ENCODE results near the gene FUCA1. TPM values are rescaled to one million over a fixed set of nuclear protein-coding genes. Genes with fewer than 3 reads are reported as not detected.
"Not testable (repeated sequence)": the region's sequence is repeated elsewhere in the genome, so short reads cannot be mapped to it uniquely, and the experiment has no call there.

FUCA1 gene
- total and polyA plus RNA-seq, 5 donors from 2014 or later, result 5.3 to 22.6 (median 16.8) TPM

DNA sequence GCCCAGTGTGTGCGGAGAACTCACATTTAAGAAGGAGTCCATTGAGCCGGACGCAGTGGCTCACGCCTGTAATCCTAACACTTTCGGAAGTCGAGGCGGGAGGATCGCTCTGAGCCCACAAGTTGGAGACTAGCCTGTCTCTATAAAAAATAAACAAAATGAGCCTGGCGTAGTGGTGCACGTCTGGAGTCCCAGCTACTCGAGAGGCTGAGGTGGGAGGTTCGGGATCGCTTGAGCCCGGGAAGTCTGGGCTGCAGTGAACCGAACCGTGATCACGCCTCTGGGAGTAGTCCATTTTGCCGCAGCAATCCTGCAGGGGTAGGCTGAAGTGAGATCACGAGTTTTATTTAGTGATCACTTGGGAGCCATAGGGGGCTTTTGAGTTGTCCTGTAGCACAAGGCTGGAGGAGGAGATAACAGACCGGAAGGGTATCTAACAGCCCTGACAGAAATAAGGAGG, 497 bp upstream of the FUCA1 start:
- H3K4me1 ChIP-seq (ENCODE audit: control insufficient read depth, insufficient read depth, low read length, poor library complexity, severe bottlenecking), result peaks cover 16% of the 10 kb centered on the region
- H3K27ac Mint-ChIP-seq, result peak overlapping the region; percentile 88 to 96 (median 96)
- H3K36me3 ChIP-seq (ENCODE audit: control insufficient read depth, insufficient read depth, low read length), result peaks cover 9% of the 10 kb centered on the region
- ATAC-seq (ENCODE audit: low read depth in 2 of 2) (no peak), DNase-seq (no peak)
- peak overlapping the region; percentile 65 for H3K4me3 ChIP-seq (ENCODE audit: low read depth, low read length)
- H3K27me3 ChIP-seq (ENCODE audit: control insufficient read depth, insufficient read depth, low read length), result no peaks in the 10 kb centered on the region
- H3K9me3 ChIP-seq (ENCODE audit: control insufficient read depth in 2 of 2, low read length in 2 of 2), result no peaks in the 10 kb centered on the region
- H3K9me3 Mint-ChIP-seq, result no peaks in the 10 kb centered on the region
- H3K4me1 Mint-ChIP-seq, result peaks cover 4 to 34% (median 22%) of the 10 kb centered on the region in 4 donors
- peak overlapping the region; percentile 47 for H3K27ac ChIP-seq (ENCODE audit: insufficient read depth, low read length, poor library complexity, severe bottlenecking)
- H3K27me3 Mint-ChIP-seq, result peaks cover 5% of the 10 kb centered on the region
- H3K36me3 Mint-ChIP-seq, result no peaks in the 10 kb centered on the region
- H3K4me3 Mint-ChIP-seq, result peak overlapping the region; percentile 72 to 91 (median 88)

DNA sequence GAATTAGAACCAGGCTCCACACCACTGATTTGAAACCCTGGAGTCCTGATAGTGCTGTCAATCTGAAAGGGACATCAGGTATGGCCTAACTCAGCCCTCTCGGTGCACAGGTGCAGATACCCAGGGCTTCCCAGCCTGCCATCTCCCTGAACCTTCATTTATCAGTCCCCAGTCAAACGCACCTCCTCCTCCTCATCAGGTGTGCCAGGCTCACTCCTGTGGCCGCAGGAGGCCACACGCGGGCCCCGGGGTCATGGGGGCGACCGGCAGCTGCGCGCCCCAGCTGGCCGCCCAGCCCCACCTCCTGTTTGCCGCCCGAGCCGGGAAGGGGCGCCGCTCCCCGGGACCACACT, 572 bp downstream of the FUCA1 start:
- no peaks in the 10 kb centered on the region for H3K27me3 ChIP-seq (ENCODE audit: control insufficient read depth, insufficient read depth, low read length)
- H3K36me3 ChIP-seq (ENCODE audit: control insufficient read depth, insufficient read depth, low read length), result peaks cover 16% of the 10 kb centered on the region
- H3K36me3 Mint-ChIP-seq, result peaks cover 6% of the 10 kb centered on the region
- H3K27ac ChIP-seq (ENCODE audit: insufficient read depth, low read length, poor library complexity, severe bottlenecking), result peak overlapping the region; percentile 71
- H3K9me3 ChIP-seq (ENCODE audit: control insufficient read depth in 2 of 2, low read length in 2 of 2), result no peaks in the 10 kb centered on the region
- DNase-seq (peak in 1 of 3 donors; percentile 2), ATAC-seq (ENCODE audit: low read depth in 2 of 2) (peak in 1 of 2 donors; percentile 1)
- peaks cover 16% of the 10 kb centered on the region for H3K4me1 ChIP-seq (ENCODE audit: control insufficient read depth, insufficient read depth, low read length, poor library complexity, severe bottlenecking)
- peak overlapping the region in 1 of 3 donors; percentile 96 for H3K27ac Mint-ChIP-seq
- H3K4me1 Mint-ChIP-seq, result peaks cover 4 to 34% (median 22%) of the 10 kb centered on the region in 4 donors
- peak overlapping the region; percentile 70 for H3K4me3 ChIP-seq (ENCODE audit: low read depth, low read length)
- peaks cover 5% of the 10 kb centered on the region for H3K27me3 Mint-ChIP-seq
- no peaks in the 10 kb centered on the region for H3K9me3 Mint-ChIP-seq
- peak overlapping the region; percentile 72 to 91 (median 88) for H3K4me3 Mint-ChIP-seq

DNA sequence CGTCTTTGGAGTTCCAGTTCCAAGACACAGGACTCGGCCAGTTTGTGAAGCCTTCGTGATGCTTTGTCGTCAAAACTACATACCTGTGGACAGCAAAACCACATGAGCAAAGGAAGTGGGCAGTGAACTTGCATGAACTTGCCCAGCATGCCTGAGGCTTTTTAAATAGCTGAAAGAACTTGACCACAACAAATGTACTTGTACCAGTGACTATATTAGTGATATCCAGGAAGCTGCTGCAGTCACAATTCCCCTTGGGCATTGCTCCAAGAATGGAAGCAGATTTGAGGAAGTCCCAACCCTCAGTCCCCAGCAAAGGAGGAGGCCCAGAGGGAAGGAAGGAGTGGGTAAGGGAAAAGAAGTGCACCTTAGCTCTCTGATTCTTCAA, 2.6 kb downstream of the FUCA1 start:
- no peak for ATAC-seq (ENCODE audit: low read depth in 2 of 2)
- peaks cover 9 to 34% (median 22%) of the 10 kb centered on the region in 4 donors for H3K4me1 Mint-ChIP-seq
- H3K27me3 Mint-ChIP-seq, result peaks cover 5% of the 10 kb centered on the region
- no peaks in the 10 kb centered on the region for H3K9me3 Mint-ChIP-seq
- H3K36me3 ChIP-seq (ENCODE audit: control insufficient read depth, insufficient read depth, low read length), result peaks cover 19% of the 10 kb centered on the region
- peaks cover 16% of the 10 kb centered on the region for H3K4me1 ChIP-seq (ENCODE audit: control insufficient read depth, insufficient read depth, low read length, poor library complexity, severe bottlenecking)
- H3K27ac Mint-ChIP-seq, result peak overlapping the region in 2 of 3 donors; percentile 14 to 18
- H3K27me3 ChIP-seq (ENCODE audit: control insufficient read depth, insufficient read depth, low read length), result no peaks in the 10 kb centered on the region
- H3K4me3 ChIP-seq (ENCODE audit: low read depth, low read length), result no peak overlapping the region
- peaks cover 13% of the 10 kb centered on the region for H3K36me3 Mint-ChIP-seq
- no peaks in the 10 kb centered on the region for H3K9me3 ChIP-seq (ENCODE audit: control insufficient read depth in 2 of 2, low read length in 2 of 2)
- H3K27ac ChIP-seq (ENCODE audit: insufficient read depth, low read length, poor library complexity, severe bottlenecking), result no peak overlapping the region
- H3K4me3 Mint-ChIP-seq, result peak overlapping the region in 3 of 4 donors; percentile 21 to 75 (median 72)
- no peak for DNase-seq

GRCh38 chr1:23864801-23865542, 3.1 kb downstream of the FUCA1 start:
- Histone ChIP-seq H3K4me1 (ENCODE audit: control insufficient read depth, insufficient read depth, low read length, poor library complexity, severe bottlenecking) (peaks cover 16% of the 10 kb centered on the region), H3K9me3 (ENCODE audit: control insufficient read depth in 2 of 2, low read length in 2 of 2) (no peaks in the 10 kb centered on the region), H3K36me3 (ENCODE audit: control insufficient read depth, insufficient read depth, low read length) (peaks cover 19% of the 10 kb centered on the region), H3K27me3 (ENCODE audit: control insufficient read depth, insufficient read depth, low read length) (no peaks in the 10 kb centered on the region), H3K4me3 (ENCODE audit: low read depth, low read length) (no peak overlapping the region), H3K27ac (ENCODE audit: insufficient read depth, low read length, poor library complexity, severe bottlenecking) (no peak overlapping the region)
- Mint-ChIP-seq H3K27me3 (peaks cover 5% of the 10 kb centered on the region), H3K4me3 (peak overlapping the region in 2 of 4 donors; percentile 21 to 75), H3K9me3 (no peaks in the 10 kb centered on the region), H3K27ac (peak overlapping the region in 2 of 3 donors; percentile 14 to 18), H3K4me1 (peaks cover 9 to 34% (median 22%) of the 10 kb centered on the region in 4 donors), H3K36me3 (peaks cover 14% of the 10 kb centered on the region)
- no peak for ATAC-seq (ENCODE audit: low read depth in 2 of 2)
- no peak for DNase-seq

DNA sequence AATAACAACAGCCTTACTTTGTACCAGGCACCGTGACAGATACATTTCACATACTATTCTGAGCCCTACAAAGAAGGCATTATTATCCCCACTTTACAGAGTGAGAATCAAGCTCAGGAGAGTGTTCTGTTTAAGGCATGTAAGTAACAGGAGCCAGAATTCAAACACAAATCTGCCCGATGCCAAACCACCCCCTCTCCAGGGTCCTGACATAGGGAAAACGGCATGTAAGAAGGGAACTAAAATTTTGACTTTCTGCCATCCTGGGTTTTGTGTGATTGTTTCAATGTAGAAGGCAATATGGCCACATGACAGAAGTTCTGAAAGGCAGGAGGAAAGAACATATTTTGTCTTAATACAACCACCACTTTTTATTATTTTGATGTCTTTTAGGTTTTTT, 5.5 kb downstream of the FUCA1 start:
- Histone ChIP-seq H3K27ac (ENCODE audit: insufficient read depth, low read length, poor library complexity, severe bottlenecking) (no peak overlapping the region), H3K4me3 (ENCODE audit: low read depth, low read length) (no peak overlapping the region), H3K4me1 (ENCODE audit: control insufficient read depth, insufficient read depth, low read length, poor library complexity, severe bottlenecking) (peaks cover 9% of the 10 kb centered on the region), H3K9me3 (ENCODE audit: control insufficient read depth in 2 of 2, low read length in 2 of 2) (no peaks in the 10 kb centered on the region), H3K27me3 (ENCODE audit: control insufficient read depth, insufficient read depth, low read length) (no peaks in the 10 kb centered on the region), H3K36me3 (ENCODE audit: control insufficient read depth, insufficient read depth, low read length) (peaks cover 30% of the 10 kb centered on the region)
- no peak overlapping the region for H3K4me3 Mint-ChIP-seq
- H3K27me3 Mint-ChIP-seq, result no peaks in the 10 kb centered on the region
- peaks cover 19% of the 10 kb centered on the region for H3K36me3 Mint-ChIP-seq
- H3K9me3 Mint-ChIP-seq, result peaks cover 0 to 2% (median 0%) of the 10 kb centered on the region in 7 donors
- DNase-seq (no peak), ATAC-seq (ENCODE audit: low read depth in 2 of 2) (no peak)
- no peak overlapping the region for H3K27ac Mint-ChIP-seq
- peaks cover 5 to 24% (median 14%) of the 10 kb centered on the region in 4 donors for H3K4me1 Mint-ChIP-seq

DNA sequence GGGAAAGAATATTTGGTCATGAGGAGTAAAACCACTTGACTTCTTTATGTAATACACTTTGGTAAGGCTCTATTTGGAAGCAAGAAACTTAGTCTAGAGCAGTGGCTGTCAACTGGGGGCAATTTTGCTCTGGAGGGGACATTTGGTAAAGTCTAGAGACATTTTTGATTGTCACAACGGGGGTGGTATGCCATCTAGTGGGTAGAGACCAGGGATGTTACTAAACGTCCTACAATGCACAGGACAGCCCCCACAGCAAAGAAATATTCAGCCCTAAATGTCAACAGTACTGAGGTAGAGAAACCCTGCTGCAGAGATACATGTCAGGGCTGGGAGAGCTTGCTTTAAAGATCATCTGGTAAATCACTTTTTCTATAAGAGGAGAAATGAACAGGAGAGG, 13.5 kb downstream of the FUCA1 start:
- H3K9me3 ChIP-seq (ENCODE audit: control insufficient read depth in 2 of 2, low read length in 2 of 2), result no peaks in the 10 kb centered on the region
- no peaks in the 10 kb centered on the region for H3K27me3 ChIP-seq (ENCODE audit: control insufficient read depth, insufficient read depth, low read length)
- DNase-seq (peak in 1 of 3 donors; percentile 40), ATAC-seq (ENCODE audit: low read depth in 2 of 2) (no peak)
- H3K27me3 Mint-ChIP-seq, result no peaks in the 10 kb centered on the region
- H3K4me3 Mint-ChIP-seq, result no peak overlapping the region
- peaks cover 24% of the 10 kb centered on the region for H3K36me3 Mint-ChIP-seq
- no peaks in the 10 kb centered on the region for H3K4me1 ChIP-seq (ENCODE audit: control insufficient read depth, insufficient read depth, low read length, poor library complexity, severe bottlenecking)
- no peak overlapping the region for H3K4me3 ChIP-seq (ENCODE audit: low read depth, low read length)
- H3K27ac ChIP-seq (ENCODE audit: insufficient read depth, low read length, poor library complexity, severe bottlenecking), result no peak overlapping the region
- peak overlapping the region in 1 of 3 donors; percentile 25 for H3K27ac Mint-ChIP-seq
- peaks cover 19% of the 10 kb centered on the region for H3K36me3 ChIP-seq (ENCODE audit: control insufficient read depth, insufficient read depth, low read length)
- H3K9me3 Mint-ChIP-seq, result peaks cover 0 to 2% (median 0%) of the 10 kb centered on the region in 7 donors
- peaks cover 2 to 8% (median 5%) of the 10 kb centered on the region in 4 donors for H3K4me1 Mint-ChIP-seq

- H3K4me1 Mint-ChIP-seq; H3K27ac Mint-ChIP-seq; H3K27me3 Mint-ChIP-seq; H3K4me1 ChIP-seq (ENCODE audit: control insufficient read depth, insufficient read depth, low read length, poor library complexity, severe bottlenecking); H3K9me3 ChIP-seq (ENCODE audit: control insufficient read depth in 2 of 2, low read length in 2 of 2); H3K9me3 Mint-ChIP-seq; ATAC-seq (ENCODE audit: low read depth in 2 of 2); H3K4me3 ChIP-seq (ENCODE audit: low read depth, low read length); H3K27ac ChIP-seq (ENCODE audit: insufficient read depth, low read length, poor library complexity, severe bottlenecking); H3K27me3 ChIP-seq (ENCODE audit: control insufficient read depth, insufficient read depth, low read length); DNase-seq; H3K4me3 Mint-ChIP-seq: not testable (repeated sequence)
- peaks cover 27% of the 10 kb centered on the region for H3K36me3 Mint-ChIP-seq
- peaks cover 17% of the 10 kb centered on the region for H3K36me3 ChIP-seq (ENCODE audit: control insufficient read depth, insufficient read depth, low read length)
These were observed 15.0 kb downstream of the FUCA1 start for GRCh38 chr1:23853124-23853523.

DNA sequence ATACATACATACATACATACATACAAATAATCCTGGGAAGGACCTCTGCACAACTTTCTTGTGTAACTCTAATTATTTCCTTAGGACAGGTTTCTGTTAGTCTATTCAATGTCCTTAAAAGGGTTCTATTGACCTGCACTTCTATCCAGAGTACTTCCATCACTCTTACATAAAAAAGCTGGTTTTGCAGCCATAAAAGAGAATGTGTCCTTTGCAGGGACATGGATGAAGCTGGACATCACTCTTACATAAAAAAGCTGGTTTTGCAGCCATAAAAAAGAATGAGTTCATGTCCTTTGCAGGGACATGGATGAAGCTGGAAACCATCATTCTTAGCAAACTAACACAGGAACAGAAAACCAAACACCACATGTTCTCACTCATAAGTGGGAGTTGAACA, 16.7 kb downstream of the FUCA1 start:
- not testable (repeated sequence) for H3K9me3 ChIP-seq (ENCODE audit: control insufficient read depth in 2 of 2, low read length in 2 of 2); H3K4me1 Mint-ChIP-seq; H3K4me3 ChIP-seq (ENCODE audit: low read depth, low read length); H3K27ac Mint-ChIP-seq; DNase-seq; H3K4me1 ChIP-seq (ENCODE audit: control insufficient read depth, insufficient read depth, low read length, poor library complexity, severe bottlenecking); ATAC-seq (ENCODE audit: low read depth in 2 of 2); H3K27me3 ChIP-seq (ENCODE audit: control insufficient read depth, insufficient read depth, low read length); H3K9me3 Mint-ChIP-seq; H3K27me3 Mint-ChIP-seq; H3K27ac ChIP-seq (ENCODE audit: insufficient read depth, low read length, poor library complexity, severe bottlenecking); H3K4me3 Mint-ChIP-seq
- peaks cover 19% of the 10 kb centered on the region for H3K36me3 ChIP-seq (ENCODE audit: control insufficient read depth, insufficient read depth, low read length)
- peaks cover 40% of the 10 kb centered on the region for H3K36me3 Mint-ChIP-seq
